ENCODE measurements around the gene PDE8B. TPM values are rescaled to one million over a fixed set of nuclear protein-coding genes. Genes with fewer than 3 reads are reported as not detected.

Gene PDE8B
- total RNA-seq, 3 donors from 2014 or later, result 4.9 to 57.1 (median 8.6) TPM

DNA sequence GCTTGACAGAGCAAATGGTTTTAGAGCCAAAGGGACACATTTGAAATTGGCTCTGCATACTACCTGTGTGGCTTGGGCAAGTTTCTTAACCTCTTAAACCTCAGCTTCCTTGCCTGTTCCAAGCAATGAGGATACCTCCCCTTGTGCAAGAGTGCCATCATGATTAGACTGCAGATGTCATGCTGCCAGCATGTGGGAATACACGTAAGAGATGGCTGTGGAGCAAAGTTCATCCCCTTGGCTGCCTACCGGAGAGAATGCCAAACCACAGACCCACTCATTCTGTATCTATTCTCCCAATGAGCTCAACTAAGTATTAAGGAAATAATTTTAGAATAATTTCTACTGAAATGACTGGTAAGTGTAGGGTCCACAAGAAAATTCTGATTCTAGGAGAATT lies 180.3 kb downstream of the PDE8B start:
- Histone ChIP-seq H3K27me3 (no peaks in the 10 kb centered on the region), H3K9me3 (no peaks in the 10 kb centered on the region), H3K4me1 (no peaks in the 10 kb centered on the region), H3K36me3 (no peaks in the 10 kb centered on the region), H3K4me3 (no peak overlapping the region), H3K27ac (no peak overlapping the region)
- no peak for TF ChIP-seq POLR2AphosphoS5 (IDR thresholded peaks at IDR 0.05)
- no peak for TF ChIP-seq POLR2A (IDR thresholded peaks at IDR 0.05)
- no peak for TF ChIP-seq CTCF (IDR thresholded peaks at IDR 0.05)
- DNase-seq (ENCODE audit: low spot score in 2 of 2), result no peak
- intact Hi-C loops (cut with DNase I; ENCODE audit: low total_unique reads), result no loop called here

DNA sequence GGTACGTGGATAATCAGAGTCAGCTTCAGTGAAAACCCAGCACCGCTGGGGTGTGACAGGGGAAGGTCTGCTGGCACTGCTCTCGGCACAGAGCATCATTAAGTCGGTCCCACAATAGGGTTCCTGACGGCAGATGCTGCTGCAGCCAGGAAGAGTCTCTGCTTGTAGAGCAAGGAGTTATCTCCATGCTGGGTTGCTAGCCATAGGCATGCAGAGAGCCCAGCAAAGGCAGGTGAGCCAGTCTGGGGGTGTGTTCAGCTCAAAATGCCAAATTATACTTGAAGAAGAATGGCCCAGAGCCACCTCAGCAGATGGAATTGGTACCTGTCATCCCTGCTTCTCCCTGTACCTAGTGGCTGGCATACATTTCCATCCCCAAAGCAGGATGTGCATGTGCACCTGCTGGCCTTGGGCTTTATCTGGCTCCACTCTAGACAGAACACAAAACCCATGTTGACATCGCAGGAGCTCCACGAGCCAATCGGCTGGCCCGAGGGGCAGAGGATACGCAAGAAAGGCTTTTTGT lies 180.8 kb downstream of the PDE8B start:
- Histone ChIP-seq H3K4me1 (no peaks in the 10 kb centered on the region), H3K27ac (no peak overlapping the region), H3K27me3 (no peaks in the 10 kb centered on the region), H3K36me3 (no peaks in the 10 kb centered on the region), H3K4me3 (no peak overlapping the region), H3K9me3 (no peaks in the 10 kb centered on the region)
- intact Hi-C loops (cut with DNase I; ENCODE audit: low total_unique reads), result no loop called here
- no peak for DNase-seq (ENCODE audit: low spot score in 2 of 2)
- no peak for TF ChIP-seq POLR2AphosphoS5 (IDR thresholded peaks at IDR 0.05)
- no peak for TF ChIP-seq CTCF (IDR thresholded peaks at IDR 0.05)
- no peak for TF ChIP-seq POLR2A (IDR thresholded peaks at IDR 0.05)

DNA sequence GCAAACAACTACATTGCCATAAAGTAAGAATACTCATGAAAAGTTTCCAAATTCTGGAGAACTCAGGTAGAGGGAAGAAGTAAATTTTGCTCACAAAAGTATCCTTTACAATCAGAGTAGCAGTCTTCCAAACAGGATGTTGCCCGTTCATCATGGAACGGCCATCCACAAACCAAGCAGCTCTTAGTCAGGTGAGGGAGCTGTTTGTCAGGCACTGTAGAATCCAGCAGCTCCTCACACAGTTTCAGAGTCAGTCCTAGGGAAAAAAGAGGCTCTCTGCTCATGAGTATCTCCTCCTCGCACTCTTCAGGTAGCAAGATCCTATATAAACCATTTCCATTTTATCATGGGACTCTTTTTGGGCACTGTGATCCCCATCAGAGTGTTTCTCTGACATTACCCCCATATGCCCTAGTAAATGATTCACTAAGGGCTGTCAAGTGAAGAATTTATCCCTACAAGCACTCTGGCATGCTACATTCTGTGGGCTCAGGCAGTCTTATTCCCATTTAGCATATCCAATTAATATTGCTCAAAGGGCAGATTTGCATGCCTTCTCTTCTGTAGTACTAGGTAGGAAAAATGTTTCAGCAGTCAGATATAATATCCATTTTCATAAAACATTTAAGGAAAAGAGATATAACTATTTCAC lies 183.7 kb downstream of the PDE8B start:
- no peaks in the 10 kb centered on the region for H3K27me3 ChIP-seq
- no peaks in the 10 kb centered on the region for H3K9me3 ChIP-seq
- no peaks in the 10 kb centered on the region for H3K36me3 ChIP-seq
- H3K27ac ChIP-seq, result no peak overlapping the region
- TF ChIP-seq POLR2A (IDR thresholded peaks at IDR 0.05), result no peak
- no peak for TF ChIP-seq POLR2AphosphoS5 (IDR thresholded peaks at IDR 0.05)
- no peak for TF ChIP-seq CTCF (IDR thresholded peaks at IDR 0.05)
- no peak overlapping the region for H3K4me3 ChIP-seq
- no peaks in the 10 kb centered on the region for H3K4me1 ChIP-seq
- no peak for DNase-seq (ENCODE audit: low spot score in 2 of 2)
- intact Hi-C loops (cut with DNase I; ENCODE audit: low total_unique reads), result no loop called here

- Histone ChIP-seq H3K27ac (no peak overlapping the region), H3K4me1 (no peaks in the 10 kb centered on the region), H3K27me3 (no peaks in the 10 kb centered on the region), H3K4me3 (no peak overlapping the region), H3K36me3 (no peaks in the 10 kb centered on the region), H3K9me3 (no peaks in the 10 kb centered on the region)
- intact Hi-C loops (cut with DNase I; ENCODE audit: low total_unique reads), result no loop called here
- DNase-seq (ENCODE audit: low spot score in 2 of 2), result no peak
- no peak for TF ChIP-seq CTCF (IDR thresholded peaks at IDR 0.05)
- no peak for TF ChIP-seq POLR2A (IDR thresholded peaks at IDR 0.05)
- TF ChIP-seq POLR2AphosphoS5 (IDR thresholded peaks at IDR 0.05), result no peak
These were observed 185.5 kb downstream of the PDE8B start for GRCh38 chr5:77396017-77396416.

DNA sequence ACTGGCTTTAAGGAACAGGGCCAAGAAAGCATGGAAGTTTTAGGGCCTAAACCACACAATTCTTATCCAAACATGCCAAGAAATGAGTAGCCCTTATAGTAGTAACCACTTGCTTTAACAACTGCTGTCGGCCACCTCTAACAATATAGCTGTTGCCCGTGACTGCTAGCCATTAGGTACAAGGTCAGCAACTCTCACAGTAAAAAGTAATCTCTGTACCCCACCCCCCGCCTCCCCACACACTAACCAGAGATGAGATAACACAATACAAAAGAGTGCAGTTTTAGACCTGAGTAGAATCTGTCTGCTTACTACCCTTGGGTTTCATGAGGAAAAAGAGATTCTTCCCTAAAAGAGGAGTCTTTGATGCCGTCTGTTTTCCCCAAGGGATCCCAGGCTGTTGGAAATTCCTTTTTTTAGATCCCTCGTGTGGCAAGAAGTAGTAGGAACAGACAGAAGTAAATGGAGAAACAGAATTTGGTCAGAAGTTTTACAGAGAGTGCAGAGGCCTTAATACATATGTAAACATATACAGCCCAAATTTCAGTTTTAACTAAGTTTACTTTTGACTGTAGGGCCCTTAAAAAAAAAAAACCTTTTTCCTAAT lies 187.3 kb downstream of the PDE8B start:
- Histone ChIP-seq H3K4me3 (no peak overlapping the region), H3K36me3 (no peaks in the 10 kb centered on the region), H3K9me3 (no peaks in the 10 kb centered on the region), H3K27me3 (no peaks in the 10 kb centered on the region), H3K4me1 (no peaks in the 10 kb centered on the region), H3K27ac (no peak overlapping the region)
- TF ChIP-seq POLR2AphosphoS5 (IDR thresholded peaks at IDR 0.05), result no peak
- no peak for TF ChIP-seq POLR2A (IDR thresholded peaks at IDR 0.05)
- TF ChIP-seq CTCF (IDR thresholded peaks at IDR 0.05), result no peak
- DNase-seq (ENCODE audit: low spot score in 2 of 2), result no peak
- intact Hi-C loops (cut with DNase I; ENCODE audit: low total_unique reads), result no loop called here
